Tibial artery (tissue), 4 donors: ENCODE data around the gene ARL5B.

ENCODE experiments used
- DNase-seq, 2 donors: peaks; one replicate each; pipeline ENCODE4 v3.0.0-alpha.2; 2019
- H3K27ac ChIP-seq, 2 donors: fragments of 200-600 bp; sonication (generic) in 1 of 2; 1 replicate in 1 of 2; 2 replicates in 1 of 2; pipeline ENCODE4 v1.5.1; 2018 to 2019; ENCODE audit warnings: mild to moderate bottlenecking in 1 of 2
- H3K27me3 ChIP-seq, 2 donors: fragments of 200-600 bp; sonication (generic) in 1 of 2; one replicate each; pipeline versions ENCODE4 v1.5.1 to v1.6.0; 2016 to 2019
- H3K36me3 ChIP-seq, 3 donors: fragments of 200-600 bp; sonication (generic) in 2 of 3; one replicate each; pipeline ENCODE4 v1.5.1; 2016 to 2019; ENCODE audit warnings: mild to moderate bottlenecking in 2 of 3
- H3K4me1 ChIP-seq, 4 donors: fragments of 200-600 bp; sonication (generic) in 2 of 4; 1 replicate in 3 of 4; 2 replicates in 1 of 4; pipeline ENCODE4 v1.5.1; 2016 to 2019
- H3K4me3 ChIP-seq, 2 donors: fragments of 200-600 bp; sonication (generic) in 1 of 2; 1 replicate in 1 of 2; 2 replicates in 1 of 2; pipeline ENCODE4 v1.5.1; 2018 to 2019; ENCODE audit warnings: mild to moderate bottlenecking in 2 of 2
- H3K9me3 ChIP-seq, 3 donors: fragments of 200-600 bp; sonication (generic) in 1 of 3; one replicate each; pipeline ENCODE4 v1.5.1; 2016 to 2019
- CTCF ChIP-seq, 2 experiments: fragments of 200-600 bp in 1 of 2; fragments of 450-650 bp in 1 of 2; IDR thresholded peaks; one replicate each; pipeline ENCODE4 v1.5.1; 2017 to 2019; ENCODE audit warnings: antibody characterized with exemption in 2 of 2, mild to moderate bottlenecking in 1 of 2, moderate library complexity in 1 of 2
- intact Hi-C: fragments of 100-400 bp; cut with DNase I; formaldehyde crosslinking; loops from one replicate; pipeline ENCODE4 v1.15.0; 2023; ENCODE audit warnings: low total_unique reads

Gene ARL5B

GRCh38 chr10:18719811-18720210 is 60.6 kb downstream of the ARL5B start:
- intact Hi-C loops, result no loop called here
- no peak overlapping the region for H3K4me3 ChIP-seq

GRCh38 chr10:18721067-18721466 is 61.8 kb downstream of the ARL5B start:
- H3K27ac ChIP-seq, result no peak overlapping the region
- no peaks in the 10 kb centered on the region for H3K9me3 ChIP-seq
- H3K36me3 ChIP-seq, result no peaks in the 10 kb centered on the region
- TF ChIP-seq CTCF (IDR thresholded peaks at IDR 0.05), result no peak
- intact Hi-C loops, result no loop called here
- no peaks in the 10 kb centered on the region for H3K4me1 ChIP-seq
- H3K27me3 ChIP-seq, result no peaks in the 10 kb centered on the region
- no peak overlapping the region for H3K4me3 ChIP-seq
- no peak for DNase-seq

More at GRCh38 chr10:18719811-18720210, 60.6 kb downstream of the ARL5B start:
- Histone ChIP-seq H3K27me3 (no peaks in the 10 kb centered on the region), H3K9me3 (no peaks in the 10 kb centered on the region), H3K27ac (no peak overlapping the region), H3K36me3 (no peaks in the 10 kb centered on the region), H3K4me1 (no peaks in the 10 kb centered on the region)
- no peak for DNase-seq
- no peak for TF ChIP-seq CTCF (IDR thresholded peaks at IDR 0.05)

GRCh38 chr10:18723801-18724200 is 64.6 kb downstream of the ARL5B start:
- Histone ChIP-seq H3K27ac (no peak overlapping the region), H3K4me1 (no peaks in the 10 kb centered on the region), H3K36me3 (no peaks in the 10 kb centered on the region), H3K9me3 (no peaks in the 10 kb centered on the region), H3K27me3 (no peaks in the 10 kb centered on the region), H3K4me3 (no peak overlapping the region)
- no peak for TF ChIP-seq CTCF (IDR thresholded peaks at IDR 0.05)
- intact Hi-C loops, result no loop called here
- DNase-seq, result no peak
